Activated naive CD8-positive, alpha-beta T cell treated with anti-CD3 and anti-CD28 coated beads, Interleukin-2, amount 10 ng/mL, durations not matched to agents 7 days and 5 days (primary cell): Measurements from ENCODE around the gene LDAH. TPM values are rescaled to one million over a fixed set of nuclear protein-coding genes. Genes with fewer than 3 reads are reported as not detected.

Experiments used
- ATAC-seq: fragments of 150-1000 bp; cut with Tn5 transposase; one replicate; pipeline ENCODE4 v1.10.0; 2021; ENCODE audit warnings: low read depth, moderate library complexity
- POLR2A ChIA-PET: fragments of 350-600 bp; sonication (Branson Sonifier 250); formaldehyde crosslinking; loops from one replicate; lab custom pipeline; 2021; ENCODE audit warnings: antibody characterized with exemption; lab: Charles Lee
- DNase-seq: peaks from one replicate; pipeline ENCODE4 v3.0.0; 2021
- H3K27ac Mint-ChIP-seq: one replicate; pipeline ENCODE4 v1.8.0; 2022; ENCODE audit warnings: mild to moderate bottlenecking, mixed read lengths
- H3K27me3 Mint-ChIP-seq: one replicate; pipeline ENCODE4 v1.8.0; 2022; ENCODE audit warnings: mild to moderate bottlenecking, moderate library complexity, mixed read lengths
- H3K36me3 Mint-ChIP-seq: one replicate; pipeline ENCODE4 v1.8.0; 2021; ENCODE audit warnings: mild to moderate bottlenecking, mixed read lengths
- H3K4me1 Mint-ChIP-seq: one replicate; pipeline ENCODE4 v1.8.0; 2021; ENCODE audit warnings: mixed read lengths
- H3K4me3 Mint-ChIP-seq: one replicate; pipeline ENCODE4 v1.8.0; 2022; ENCODE audit warnings: mild to moderate bottlenecking, moderate library complexity, mixed read lengths
- H3K9me3 Mint-ChIP-seq: one replicate; pipeline ENCODE4 v1.8.0; 2021; ENCODE audit warnings: mixed read lengths
- total RNA-seq, 2 experiments: library from RNA; stranded (reverse); gene quantifications; one replicate each; pipeline ENCODE4 v1.2.3, GENCODE V29; 2021

LDAH gene
- 10 to 100 TPM; 19.1 to 21.8 TPM for total RNA-seq

GRCh38 chr2:20822535-20823490, at the start of gene LDAH:
TSS of gene LDAH (minus strand) at chr2:20823101. CDS start at chr2:20801463, 21,638 bp downstream.
- Mint-ChIP-seq H3K4me3 (peak within 1 kb of the TSS; percentile 94), H3K36me3 (peaks cover 5% of the 10 kb centered on the region), H3K27me3 (peaks cover 2% of the 10 kb centered on the region), H3K27ac (peak within 1 kb of the TSS; percentile 96), H3K9me3 (no peaks in the 10 kb centered on the region), H3K4me1 (peaks cover 15% of the 10 kb centered on the region)
- ATAC-seq: peak; percentile 89
- DNase-seq: peak; percentile 90
- POLR2A ChIA-PET: interaction anchor here (0.6 to 1.4 kb wide), 3 partner anchors 172 to 1476 kb away, joined by 3 to 6 read pairs (median 6); partner anchors contain the start of gene HS1BP3

GRCh38 chr2:20868377-20868776, 45.5 kb upstream of the LDAH start:
- POLR2A ChIA-PET: no interaction called here
- no peaks in the 10 kb centered on the region for H3K9me3 Mint-ChIP-seq
- H3K27me3 Mint-ChIP-seq: peaks cover 38% of the 10 kb centered on the region
- H3K4me3 Mint-ChIP-seq: no peak overlapping the region
- H3K4me1 Mint-ChIP-seq: peaks cover 7% of the 10 kb centered on the region
- no peak overlapping the region for H3K27ac Mint-ChIP-seq
- H3K36me3 Mint-ChIP-seq: no peaks in the 10 kb centered on the region
- peak; percentile 54 for DNase-seq
- peak; percentile 99 for ATAC-seq

- ATAC-seq (no peak), DNase-seq (no peak)
- POLR2A ChIA-PET: no interaction called here
- Mint-ChIP-seq H3K36me3 (no peaks in the 10 kb centered on the region), H3K27me3 (peaks cover 33% of the 10 kb centered on the region), H3K4me3 (no peak overlapping the region), H3K4me1 (no peaks in the 10 kb centered on the region), H3K27ac (no peak overlapping the region), H3K9me3 (no peaks in the 10 kb centered on the region)
Observed at GRCh38 chr2:20862850-20863249, 39.9 kb upstream of the LDAH start.

GRCh38 chr2:20855456-20855855, 32.6 kb upstream of the LDAH start:
- POLR2A ChIA-PET: no interaction called here
- Mint-ChIP-seq H3K4me3 (no peak overlapping the region), H3K4me1 (no peaks in the 10 kb centered on the region), H3K9me3 (no peaks in the 10 kb centered on the region), H3K36me3 (no peaks in the 10 kb centered on the region), H3K27me3 (peaks cover 13% of the 10 kb centered on the region), H3K27ac (no peak overlapping the region)
- DNase-seq (no peak), ATAC-seq (no peak)

GRCh38 chr2:20852670-20853069, 29.8 kb upstream of the LDAH start:
- POLR2A ChIA-PET: no interaction called here
- Mint-ChIP-seq H3K9me3 (no peaks in the 10 kb centered on the region), H3K36me3 (no peaks in the 10 kb centered on the region), H3K27ac (no peak overlapping the region), H3K4me1 (no peaks in the 10 kb centered on the region), H3K27me3 (peaks cover 16% of the 10 kb centered on the region), H3K4me3 (no peak overlapping the region)
- DNase-seq (no peak), ATAC-seq (no peak)

- POLR2A ChIA-PET: no interaction called here
- H3K4me1 Mint-ChIP-seq: no peaks in the 10 kb centered on the region
Observed at GRCh38 chr2:20852139-20852538, 29.2 kb upstream of the LDAH start.

GRCh38 chr2:20844246-20844645, 21.3 kb upstream of the LDAH start:
- H3K4me1 Mint-ChIP-seq: no peaks in the 10 kb centered on the region
- no peak overlapping the region for H3K27ac Mint-ChIP-seq
- H3K36me3 Mint-ChIP-seq: no peaks in the 10 kb centered on the region
- peaks cover 23% of the 10 kb centered on the region for H3K27me3 Mint-ChIP-seq
- no peak overlapping the region for H3K4me3 Mint-ChIP-seq
- ATAC-seq (no peak), DNase-seq (no peak)
- POLR2A ChIA-PET: no interaction called here
- no peaks in the 10 kb centered on the region for H3K9me3 Mint-ChIP-seq

More at GRCh38 chr2:20852139-20852538, 29.2 kb upstream of the LDAH start:
- no peak overlapping the region for H3K27ac Mint-ChIP-seq
- no peaks in the 10 kb centered on the region for H3K9me3 Mint-ChIP-seq
- no peak overlapping the region for H3K4me3 Mint-ChIP-seq
- peaks cover 16% of the 10 kb centered on the region for H3K27me3 Mint-ChIP-seq
- DNase-seq: no peak
- ATAC-seq: no peak
- H3K36me3 Mint-ChIP-seq: no peaks in the 10 kb centered on the region

GRCh38 chr2:20839052-20839451, 16.2 kb upstream of the LDAH start:
- Mint-ChIP-seq H3K27me3 (peaks cover 27% of the 10 kb centered on the region), H3K4me3 (no peak overlapping the region), H3K4me1 (no peaks in the 10 kb centered on the region), H3K27ac (no peak overlapping the region), H3K36me3 (no peaks in the 10 kb centered on the region), H3K9me3 (no peaks in the 10 kb centered on the region)
- ATAC-seq (no peak), DNase-seq (no peak)
- POLR2A ChIA-PET: no interaction called here

- Mint-ChIP-seq H3K4me3 (no peak overlapping the region), H3K27me3 (peaks cover 30% of the 10 kb centered on the region), H3K4me1 (no peaks in the 10 kb centered on the region), H3K9me3 (no peaks in the 10 kb centered on the region), H3K36me3 (no peaks in the 10 kb centered on the region), H3K27ac (no peak overlapping the region)
- POLR2A ChIA-PET: no interaction called here
- ATAC-seq (no peak), DNase-seq (no peak)
Observed at GRCh38 chr2:20838016-20838415, 15.1 kb upstream of the LDAH start.

- no peak overlapping the region for H3K4me3 Mint-ChIP-seq
- no peaks in the 10 kb centered on the region for H3K36me3 Mint-ChIP-seq
- ATAC-seq (no peak), DNase-seq (no peak)
- no peaks in the 10 kb centered on the region for H3K4me1 Mint-ChIP-seq
- POLR2A ChIA-PET: no interaction called here
- no peaks in the 10 kb centered on the region for H3K9me3 Mint-ChIP-seq
- H3K27ac Mint-ChIP-seq: no peak overlapping the region
- H3K27me3 Mint-ChIP-seq: peaks cover 26% of the 10 kb centered on the region
Observed at GRCh38 chr2:20836521-20836920, 13.6 kb upstream of the LDAH start.

- H3K4me1 Mint-ChIP-seq: no peaks in the 10 kb centered on the region
- H3K9me3 Mint-ChIP-seq: no peaks in the 10 kb centered on the region
- no peak overlapping the region for H3K27ac Mint-ChIP-seq
- ATAC-seq: no peak
- H3K4me3 Mint-ChIP-seq: no peak overlapping the region
- POLR2A ChIA-PET: no interaction called here
- H3K36me3 Mint-ChIP-seq: no peaks in the 10 kb centered on the region
- DNase-seq: no peak
- peaks cover 27% of the 10 kb centered on the region for H3K27me3 Mint-ChIP-seq
Observed at GRCh38 chr2:20834331-20834730, 11.4 kb upstream of the LDAH start.

- peaks cover 24% of the 10 kb centered on the region for H3K27me3 Mint-ChIP-seq
- H3K36me3 Mint-ChIP-seq: no peaks in the 10 kb centered on the region
- no peaks in the 10 kb centered on the region for H3K4me1 Mint-ChIP-seq
- DNase-seq: no peak
- no peak overlapping the region for H3K4me3 Mint-ChIP-seq
- ATAC-seq: no peak
- POLR2A ChIA-PET: no interaction called here
- H3K9me3 Mint-ChIP-seq: no peaks in the 10 kb centered on the region
- no peak overlapping the region for H3K27ac Mint-ChIP-seq
Observed at GRCh38 chr2:20832606-20833005, 9.7 kb upstream of the LDAH start.

GRCh38 chr2:20829861-20830260, 7.0 kb upstream of the LDAH start:
- POLR2A ChIA-PET: no interaction called here
- no peak for ATAC-seq

GRCh38 chr2:20823917-20824316, 1.0 kb upstream of the LDAH start:
- H3K4me3 Mint-ChIP-seq: no peak overlapping the region
- POLR2A ChIA-PET: interaction anchor here (1.2 to 1.4 kb wide), 2 partner anchors 173 to 1477 kb away, joined by 3 to 4 read pairs; partner anchors contain the start of gene HS1BP3

More at GRCh38 chr2:20829861-20830260, 7.0 kb upstream of the LDAH start:
- Mint-ChIP-seq H3K9me3 (no peaks in the 10 kb centered on the region), H3K4me1 (no peaks in the 10 kb centered on the region), H3K27ac (no peak overlapping the region), H3K4me3 (no peak overlapping the region), H3K36me3 (no peaks in the 10 kb centered on the region), H3K27me3 (peaks cover 14% of the 10 kb centered on the region)
- DNase-seq: no peak

More at GRCh38 chr2:20823917-20824316, 1.0 kb upstream of the LDAH start:
- H3K36me3 Mint-ChIP-seq: peaks cover 3% of the 10 kb centered on the region
- ATAC-seq: no peak
- no peak for DNase-seq
- H3K4me1 Mint-ChIP-seq: peaks cover 9% of the 10 kb centered on the region
- peaks cover 2% of the 10 kb centered on the region for H3K27me3 Mint-ChIP-seq
- no peak overlapping the region for H3K27ac Mint-ChIP-seq
- no peaks in the 10 kb centered on the region for H3K9me3 Mint-ChIP-seq
